ENCODE measurements around the gene MAML3.

Gene MAML3

DNA sequence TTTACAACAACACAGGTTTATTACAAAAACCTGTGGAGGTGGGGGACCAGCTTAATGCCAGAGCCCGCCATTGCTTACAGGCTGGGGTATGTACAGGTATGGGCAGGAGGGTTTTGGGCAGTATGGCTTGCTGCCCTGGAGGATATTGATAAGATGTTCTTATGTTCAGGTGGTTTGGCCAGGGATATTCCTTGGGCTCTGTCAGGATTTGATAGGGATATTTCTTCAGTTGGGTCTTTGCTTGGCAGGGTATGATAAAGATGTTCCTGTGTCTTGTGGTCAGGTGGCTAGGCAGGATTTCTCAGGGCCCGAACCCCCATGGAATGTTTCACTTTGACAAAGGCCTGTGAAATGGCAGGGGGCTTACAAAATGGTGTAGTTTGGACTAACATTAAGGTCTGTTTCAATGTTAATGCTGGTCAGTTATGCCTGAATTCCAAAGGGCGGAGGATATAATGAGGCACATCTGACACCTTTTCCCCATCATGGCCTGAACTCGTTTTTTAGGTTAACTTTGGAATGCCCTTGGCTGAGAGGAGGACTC lies 485.3 kb downstream of the MAML3 start:
- DNase-seq: no peak

- no peak for DNase-seq
These were observed 485.9 kb downstream of the MAML3 start for GRCh38 chr4:139668036-139668435.

All from CD4-positive, alpha-beta T cell treated with Interleukin-17A for 4 hours (primary cell).